K562 (cell line): ENCODE data around the gene PILRA. TPM values are rescaled to one million over a fixed set of nuclear protein-coding genes. Genes with fewer than 3 reads are reported as not detected.

ENCODE experiments used
- ATAC-seq: fragments of 200-7000 bp; cut with Tn5 transposase; 3 replicates; pipeline ENCODE4 v1.9.1; 2020; ENCODE audit warnings: moderate library complexity
- BruUV-seq: library from RNA; stranded (reverse); fragments of 400-500 nt; replicated peaks from 2 replicates; lab custom pipeline; 2021; lab: Mats Ljungman, UMichigan
- CTCF ChIA-PET: fragments of 300-600 bp; formaldehyde crosslinking; extraction: SDS; loops from one replicate; lab custom pipeline; 2021; ENCODE audit warnings: low intra/inter-chr PET ratio; lab: Yijun Ruan, JAX
- POLR2A ChIA-PET: fragments of 300-600, 350-650 bp; sonication (Branson Sonifier 250); formaldehyde crosslinking; extraction: SDS; loops from one replicate; lab custom pipeline; 2021; ENCODE audit warnings: antibody characterized with exemption, inconsistent platforms; lab: Yijun Ruan, JAX
- DNase-seq, 4 experiments: peaks; one replicate each; pipeline versions ENCODE4 v3.0.0 to v3.0.0-alpha.2; 2011 to 2018; ENCODE audit warnings: low spot score in 3 of 4, mixed read lengths in 3 of 4; ENCODE audit errors: extremely low read depth in 1 of 4
- FAIRE-seq: peaks from 2 replicates; lab custom pipeline; 2011; peaks lifted over from hg19 to GRCh38; lab: Jason Lieb, UNC
- H2AFZ ChIP-seq: 2 replicates; pipeline ENCODE4 v1.6.0; 2011; ENCODE audit warnings: low read depth, low read length, control low read depth, inconsistent platforms
- H3K27ac ChIP-seq: fragments of 200-600 bp; 3 replicates; pipeline ENCODE4 v1.8.0; 2011; ENCODE audit warnings: low read depth, mild to moderate bottlenecking, control low read depth, inconsistent platforms, low read length, moderate library complexity, mixed read lengths; ENCODE audit errors: extremely low read depth
- H3K27me3 ChIP-seq, 2 experiments: fragments of 300-600 bp in 1 of 2; 2 replicates in 1 of 2; 3 replicates in 1 of 2; pipeline versions ENCODE4 v1.6.0 to v1.8.0; 2011; ENCODE audit warnings: inconsistent platforms in 2 of 2, low read length in 2 of 2, mild to moderate bottlenecking in 1 of 2, mixed read lengths in 1 of 2, moderate library complexity in 1 of 2; ENCODE audit not compliant: control insufficient read depth in 2 of 2, insufficient read depth in 2 of 2
- H3K36me3 ChIP-seq: fragments of 300-600 bp; 3 replicates; pipeline ENCODE4 v1.8.0; 2011; ENCODE audit warnings: mild to moderate bottlenecking, low read length, inconsistent platforms; ENCODE audit not compliant: control insufficient read depth, insufficient read depth
- H3K4me1 ChIP-seq, 2 experiments: fragments of 200-600 bp in 1 of 2; replicated peaks in 1 of 2; 2 replicates in 1 of 2; 3 replicates in 1 of 2; pipeline versions ENCODE4 v1.5.1 to v1.8.0; 2011; ENCODE audit warnings: inconsistent platforms in 2 of 2, low read length in 2 of 2, mild to moderate bottlenecking in 1 of 2, mixed read lengths in 1 of 2, moderate library complexity in 1 of 2; ENCODE audit not compliant: control insufficient read depth in 2 of 2, insufficient read depth in 2 of 2
- H3K4me2 ChIP-seq: 2 replicates; pipeline ENCODE4 v1.6.1; 2011; ENCODE audit warnings: low read length, control low read depth, inconsistent platforms, mixed read lengths; ENCODE audit not compliant: insufficient read depth
- H3K4me3 ChIP-seq: fragments of 200-600 bp; sonication (generic), shearing (Covaris generic); 2 replicates; pipeline ENCODE4 v1.5.1; 2016; ENCODE audit warnings: control low read depth, inconsistent platforms
- H3K79me2 ChIP-seq: fragments of 200-600 bp; 3 replicates; pipeline ENCODE4 v1.8.0; 2011; ENCODE audit warnings: low read length, inconsistent platforms; ENCODE audit not compliant: control insufficient read depth, insufficient read depth
- H3K9ac ChIP-seq, 2 experiments: 2 replicates each; pipeline versions ENCODE4 v1.6.0 to v1.6.1; 2011; ENCODE audit warnings: low read depth in 2 of 2, low read length in 2 of 2, control low read depth in 1 of 2, inconsistent platforms in 1 of 2, mild to moderate bottlenecking in 1 of 2, mixed read lengths in 1 of 2; ENCODE audit not compliant: insufficient read depth in 1 of 2
- H3K9me1 ChIP-seq: one replicate; pipeline ENCODE4 v1.6.0; 2011; ENCODE audit warnings: inconsistent platforms, mild to moderate bottlenecking, low read length, moderate library complexity; ENCODE audit not compliant: control insufficient read depth, insufficient read depth
- H3K9me3 ChIP-seq: replicated peaks from 2 replicates; pipeline ENCODE4 v1.5.1; 2011; ENCODE audit warnings: low read depth, low read length, inconsistent platforms; ENCODE audit not compliant: control insufficient read depth, insufficient read depth
- H4K20me1 ChIP-seq: replicated peaks from 2 replicates; pipeline ENCODE4 v1.6.1; 2011; ENCODE audit warnings: low read length, inconsistent platforms, mixed read lengths; ENCODE audit not compliant: control insufficient read depth, insufficient read depth
- CAMTA2 ChIP-seq: fragments of 250-450 bp; sonication (Bioruptor Pico); conservative IDR thresholded peaks from 2 replicates; pipeline ENCODE4 v1.5.1; 2022
- ESRRA ChIP-seq: fragments of 450-650 bp; IDR thresholded peaks from 2 replicates; pipeline ENCODE4 v1.6.1; 2014; ENCODE audit warnings: low read depth, mild to moderate bottlenecking, moderate library complexity, borderline replicate concordance
- HDAC6 ChIP-seq: IDR thresholded peaks from 2 replicates; pipeline ENCODE4 v1.6.1; 2012; ENCODE audit warnings: low read depth, mild to moderate bottlenecking, control low read depth, inconsistent platforms, low read length, moderate library complexity
- HMG20A ChIP-seq: fragments of 450-650 bp; formaldehyde crosslinking; conservative IDR thresholded peaks from 2 replicates; pipeline ENCODE4 v1.4.0; 2020; ENCODE audit warnings: mild to moderate bottlenecking, mixed read lengths
- MAFG ChIP-seq: fragments of 450-650 bp; conservative IDR thresholded peaks from 2 replicates; pipeline ENCODE4 v1.6.1; 2016; ENCODE audit warnings: missing genetic modification characterization, missing compliant biosample characterization
- SMAD2 ChIP-seq: fragments of 150-350 bp; IDR thresholded peaks from 2 replicates; pipeline ENCODE4 v1.6.1; 2014; ENCODE audit warnings: low read depth, mild to moderate bottlenecking, low read length
- SP2 ChIP-seq: IDR thresholded peaks from 2 replicates; pipeline ENCODE4 v1.6.1; 2011; ENCODE audit warnings: mild to moderate bottlenecking, low read depth, low read length, moderate library complexity; ENCODE audit not compliant: poor library complexity, severe bottlenecking; ENCODE audit errors: extremely low read depth
- TCF15 ChIP-seq: fragments of 250-450 bp; sonication (Bioruptor Pico); IDR thresholded peaks from 2 replicates; pipeline ENCODE4 v1.8.0; 2022; ENCODE audit warnings: moderate library complexity, mild to moderate bottlenecking, inconsistent platforms
- ZNF143 ChIP-seq: sonication (generic); formaldehyde crosslinking; IDR thresholded peaks from 2 replicates; pipeline ENCODE4 v1.9.0; 2022; ENCODE audit warnings: mild to moderate bottlenecking, missing genetic modification reagents
- ZNF764 ChIP-seq: fragments of 250-450 bp; sonication (Bioruptor Pico); IDR thresholded peaks from 2 replicates; pipeline ENCODE4 v1.4.0; 2020; ENCODE audit warnings: low read depth, mild to moderate bottlenecking, moderate library complexity
- WGBS: fragments of 100-300 bp; shearing (Covaris generic); methylation state at CpG from one replicate; pipeline ENCODE4 v1.1.6; 2016; ENCODE audit warnings: low coverage, mixed read lengths; ENCODE audit not compliant: insufficient coverage; ENCODE audit errors: missing lambda C conversion rate; 5-methylcytosine and 5-hydroxymethylcytosine counted together
- in situ Hi-C: fragments of 300-500 bp; cut with MboI; formaldehyde crosslinking; loops from 4 replicates; pipeline ENCODE4 v1.15.0; 2018; ENCODE audit warnings: inconsistent platforms, mixed read lengths
- intact Hi-C: fragments of 100-400 bp; cut with micrococcal nuclease; formaldehyde crosslinking; loops from 2 replicates; pipeline ENCODE4 v1.14.2; 2022
- polyA plus RNA-seq, 8 experiments: library from polyadenylated mRNA; depleted of rRNA in 4 of 8; stranded (reverse) in 5 of 8; unstranded in 3 of 8; fragments of >200 nt; fragmentation: Nextera tagmentation in 2 of 8; fragmentation: Illumina TruSeq in 1 of 8; extraction: Ambion mirVana in 2 of 8; extraction: Trizol in 1 of 8; gene quantifications; 2 replicates each; pipeline versions ENCODE4 v1.2.1 to v1.2.3, GENCODE V29; 2011 to 2014; ENCODE audit warnings: inconsistent platforms in 1 of 8, missing spikeins in 1 of 8
- total RNA-seq, 7 experiments: library from RNA; depleted of rRNA in 6 of 7; stranded (reverse); fragments of >200 nt in 6 of 7; fragmentation: Illumina TruSeq in 2 of 7; extraction: Trizol in 2 of 7; gene quantifications; 2 replicates each; pipeline versions ENCODE4 v1.2.1 to v1.2.3, GENCODE V29; 2011 to 2021; ENCODE audit warnings: low replicate concordance in 1 of 7
- TF ChIP-seq, protein P1 (sequence below): sonication (generic); formaldehyde crosslinking; IDR thresholded peaks from 2 replicates; pipeline ENCODE4 v1.8.0; 2022; ENCODE audit warnings: mild to moderate bottlenecking, missing genetic modification reagents
- TF ChIP-seq, protein P2 (sequence below): sonication (generic); formaldehyde crosslinking; IDR thresholded peaks from 2 replicates; pipeline ENCODE4 v1.8.0; 2022; ENCODE audit warnings: mild to moderate bottlenecking, missing genetic modification reagents
- TF ChIP-seq, protein P3 (sequence below): fragments of 450-650 bp; IDR thresholded peaks from 2 replicates; pipeline ENCODE4 v1.7.0; 2016; ENCODE audit warnings: borderline replicate concordance

The PILRA gene
- total and polyA plus RNA-seq, 9 of the 15 experiments (the other 6 are each of a cell fraction or from before 2014, with no cell fraction given), result 0.13 to 1.8 (median 0.62) TPM

DNA sequence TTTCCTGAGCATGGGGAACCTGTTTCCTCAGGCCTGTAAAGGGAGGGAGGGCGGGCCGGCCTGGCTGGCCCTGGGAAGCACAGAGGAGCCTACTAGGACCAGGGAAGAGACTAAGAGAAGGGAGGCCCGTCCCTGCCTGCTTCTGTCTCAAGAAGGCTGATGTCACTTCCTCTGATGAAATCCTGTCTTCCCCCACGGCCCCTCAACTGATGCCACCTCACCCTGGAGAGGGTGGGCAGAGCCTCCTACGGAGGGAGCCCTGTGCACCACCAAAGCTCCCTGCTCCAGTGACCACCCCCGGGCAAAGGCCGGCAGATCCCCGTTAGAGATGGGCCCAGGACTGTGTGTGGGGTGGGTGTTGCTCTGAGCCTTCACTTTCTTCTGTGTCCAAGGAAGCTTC lies 1.0 kb upstream of the PILRA start:
- no peaks in the 10 kb centered on the region for H3K79me2 ChIP-seq
- peaks cover 4 to 43% of the 10 kb centered on the region in 2 experiments; a peak in 4 of 5 replicates for H3K4me1 ChIP-seq
- H3K4me2 ChIP-seq, result no peak overlapping the region
- in situ Hi-C loops (no loop called here), intact Hi-C loops (loop anchor here (5.0 kb wide), 1 partner anchor 35 kb away; no protein-coding TSS in a partner anchor)
- H3K9me3 ChIP-seq, result no peaks in the 10 kb centered on the region
- POLR2A ChIA-PET, result interaction anchor here (0.6 kb wide), 1 partner anchor 862 kb away, joined by 3 read pairs; no protein-coding TSS in a partner anchor
- DNase-seq (no peak), FAIRE-seq (no peak), ATAC-seq (peak; percentile 7)
- no peaks in the 10 kb centered on the region for H3K9me1 ChIP-seq
- CTCF ChIA-PET, result no interaction called here
- H4K20me1 ChIP-seq, result no peaks in the 10 kb centered on the region
- H3K4me3 ChIP-seq, result no peak overlapping the region
- no TSS peak for BruUV-seq
- H3K9ac ChIP-seq, result peak overlapping the region in 1 of 2 experiments; percentile 76; a peak in 2 of 4 replicates
- H2AFZ ChIP-seq, result 0 out of 2 replicates have a peak overlapping the region, but pooled peaks have one; percentile 37
- 24% methylated on average over 6 of the region's 8 CpGs for WGBS
- H3K27ac ChIP-seq, result 0 out of 3 replicates have a peak overlapping the region, but pooled peaks have one; percentile 22
- H3K27me3 ChIP-seq, result no peaks in the 10 kb centered on the region
- peaks cover 4% of the 10 kb centered on the region; the same call in 1 of the 3 replicates for H3K36me3 ChIP-seq
- TF ChIP-seq ZNF143 (CRISPR knock-in tag) (no peak), CAMTA2 (CRISPR knock-in tag) (no peak), HMG20A (CRISPR knock-in tag) (no peak), ESRRA (no peak), ZNF764 (no peak), SP2 (no peak), HDAC6 (no peak), SMAD2 (no peak), TCF15 (CRISPR knock-in tag) (no peak), MAFG (tag) (no peak)
- TF ChIP-seq, protein P1, sequence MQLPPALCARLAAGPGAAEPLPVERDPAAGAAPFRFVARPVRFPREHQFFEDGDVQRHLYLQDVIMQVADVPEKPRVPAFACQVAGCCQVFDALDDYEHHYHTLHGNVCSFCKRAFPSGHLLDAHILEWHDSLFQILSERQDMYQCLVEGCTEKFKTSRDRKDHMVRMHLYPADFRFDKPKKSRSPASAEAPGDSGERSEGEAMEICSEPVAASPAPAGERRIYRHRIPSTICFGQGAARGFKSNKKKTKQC (CRISPR knock-in tag), result 0 out of 2 replicates have a peak, but pooled peaks have one; percentile 43
- TF ChIP-seq, protein P2, sequence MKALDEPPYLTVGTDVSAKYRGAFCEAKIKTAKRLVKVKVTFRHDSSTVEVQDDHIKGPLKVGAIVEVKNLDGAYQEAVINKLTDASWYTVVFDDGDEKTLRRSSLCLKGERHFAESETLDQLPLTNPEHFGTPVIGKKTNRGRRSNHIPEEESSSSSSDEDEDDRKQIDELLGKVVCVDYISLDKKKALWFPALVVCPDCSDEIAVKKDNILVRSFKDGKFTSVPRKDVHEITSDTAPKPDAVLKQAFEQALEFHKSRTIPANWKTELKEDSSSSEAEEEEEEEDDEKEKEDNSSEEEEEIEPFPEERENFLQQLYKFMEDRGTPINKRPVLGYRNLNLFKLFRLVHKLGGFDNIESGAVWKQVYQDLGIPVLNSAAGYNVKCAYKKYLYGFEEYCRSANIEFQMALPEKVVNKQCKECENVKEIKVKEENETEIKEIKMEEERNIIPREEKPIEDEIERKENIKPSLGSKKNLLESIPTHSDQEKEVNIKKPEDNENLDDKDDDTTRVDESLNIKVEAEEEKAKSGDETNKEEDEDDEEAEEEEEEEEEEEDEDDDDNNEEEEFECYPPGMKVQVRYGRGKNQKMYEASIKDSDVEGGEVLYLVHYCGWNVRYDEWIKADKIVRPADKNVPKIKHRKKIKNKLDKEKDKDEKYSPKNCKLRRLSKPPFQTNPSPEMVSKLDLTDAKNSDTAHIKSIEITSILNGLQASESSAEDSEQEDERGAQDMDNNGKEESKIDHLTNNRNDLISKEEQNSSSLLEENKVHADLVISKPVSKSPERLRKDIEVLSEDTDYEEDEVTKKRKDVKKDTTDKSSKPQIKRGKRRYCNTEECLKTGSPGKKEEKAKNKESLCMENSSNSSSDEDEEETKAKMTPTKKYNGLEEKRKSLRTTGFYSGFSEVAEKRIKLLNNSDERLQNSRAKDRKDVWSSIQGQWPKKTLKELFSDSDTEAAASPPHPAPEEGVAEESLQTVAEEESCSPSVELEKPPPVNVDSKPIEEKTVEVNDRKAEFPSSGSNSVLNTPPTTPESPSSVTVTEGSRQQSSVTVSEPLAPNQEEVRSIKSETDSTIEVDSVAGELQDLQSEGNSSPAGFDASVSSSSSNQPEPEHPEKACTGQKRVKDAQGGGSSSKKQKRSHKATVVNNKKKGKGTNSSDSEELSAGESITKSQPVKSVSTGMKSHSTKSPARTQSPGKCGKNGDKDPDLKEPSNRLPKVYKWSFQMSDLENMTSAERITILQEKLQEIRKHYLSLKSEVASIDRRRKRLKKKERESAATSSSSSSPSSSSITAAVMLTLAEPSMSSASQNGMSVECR (CRISPR knock-in tag), result no peak
- TF ChIP-seq, protein P3, sequence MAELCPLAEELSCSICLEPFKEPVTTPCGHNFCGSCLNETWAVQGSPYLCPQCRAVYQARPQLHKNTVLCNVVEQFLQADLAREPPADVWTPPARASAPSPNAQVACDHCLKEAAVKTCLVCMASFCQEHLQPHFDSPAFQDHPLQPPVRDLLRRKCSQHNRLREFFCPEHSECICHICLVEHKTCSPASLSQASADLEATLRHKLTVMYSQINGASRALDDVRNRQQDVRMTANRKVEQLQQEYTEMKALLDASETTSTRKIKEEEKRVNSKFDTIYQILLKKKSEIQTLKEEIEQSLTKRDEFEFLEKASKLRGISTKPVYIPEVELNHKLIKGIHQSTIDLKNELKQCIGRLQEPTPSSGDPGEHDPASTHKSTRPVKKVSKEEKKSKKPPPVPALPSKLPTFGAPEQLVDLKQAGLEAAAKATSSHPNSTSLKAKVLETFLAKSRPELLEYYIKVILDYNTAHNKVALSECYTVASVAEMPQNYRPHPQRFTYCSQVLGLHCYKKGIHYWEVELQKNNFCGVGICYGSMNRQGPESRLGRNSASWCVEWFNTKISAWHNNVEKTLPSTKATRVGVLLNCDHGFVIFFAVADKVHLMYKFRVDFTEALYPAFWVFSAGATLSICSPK, result no peak
